Stimulated activated CD8-positive, alpha-beta memory T cell treated with anti-CD3 and anti-CD28 coated beads, Interleukin-15, amount 100 ng/mL, for 4 hours (primary cell): ENCODE measurements around the gene ARMC10.
"Not testable (repeated sequence)": the region's sequence is repeated elsewhere in the genome, so short reads cannot be mapped to it uniquely, and the experiment has no call there.

Experiments used
- DNase-seq, 2 donors: peaks; one replicate each; pipeline ENCODE4 v3.0.0-alpha.2; 2020; ENCODE audit warnings: low read depth in 2 of 2

ARMC10 gene

GRCh38 chr7:103074519-103075336 lies at the start of gene ARMC10, which contains the start of gene FBXL13:
Gene ARMC10 (plus strand): TSS chr7:103075140. CDS start chr7:103075273, 133 bp downstream.
Gene FBXL13 (minus strand): TSS chr7:103074796.
- peak; percentile 75 to 85 for DNase-seq

DNA sequence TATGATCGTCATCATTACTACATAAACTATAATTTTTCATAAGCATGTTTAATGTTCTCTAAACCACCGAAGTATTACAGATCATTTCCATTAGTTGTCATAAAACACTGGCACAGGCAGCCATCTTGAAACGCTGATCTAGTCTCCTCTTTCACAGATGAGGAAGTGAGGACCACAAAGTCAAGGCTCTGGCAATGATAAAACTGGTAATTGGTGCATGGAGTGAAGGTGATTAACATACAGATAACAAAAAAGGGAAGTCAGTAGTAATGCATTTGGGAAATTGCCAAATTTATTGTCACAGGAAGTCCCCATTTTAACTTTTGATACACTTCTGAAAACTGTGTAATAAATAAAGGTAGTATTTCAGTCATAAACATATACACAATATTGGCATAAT lies 49.6 kb upstream of the ARMC10 start:
- DNase-seq = no peak

DNA sequence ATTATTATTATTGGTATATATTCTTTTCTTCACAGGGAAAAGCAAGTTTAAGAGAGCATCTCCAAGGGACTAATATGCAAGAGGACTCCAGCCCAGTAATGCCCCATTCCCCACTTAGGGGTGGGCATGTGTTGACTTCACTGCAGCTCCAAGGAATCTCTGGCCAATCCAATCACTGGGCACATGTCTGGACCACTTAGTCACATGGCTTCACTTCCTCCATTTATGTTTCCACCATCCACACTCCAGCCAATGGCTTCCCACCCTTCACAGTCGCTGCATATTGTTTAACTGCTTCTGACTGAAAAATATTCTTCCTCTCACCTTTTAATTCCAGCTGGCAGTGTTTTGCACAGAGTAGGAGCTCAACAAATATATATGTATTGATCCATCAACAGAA lies 43.9 kb upstream of the ARMC10 start:
- DNase-seq = no peak

DNA sequence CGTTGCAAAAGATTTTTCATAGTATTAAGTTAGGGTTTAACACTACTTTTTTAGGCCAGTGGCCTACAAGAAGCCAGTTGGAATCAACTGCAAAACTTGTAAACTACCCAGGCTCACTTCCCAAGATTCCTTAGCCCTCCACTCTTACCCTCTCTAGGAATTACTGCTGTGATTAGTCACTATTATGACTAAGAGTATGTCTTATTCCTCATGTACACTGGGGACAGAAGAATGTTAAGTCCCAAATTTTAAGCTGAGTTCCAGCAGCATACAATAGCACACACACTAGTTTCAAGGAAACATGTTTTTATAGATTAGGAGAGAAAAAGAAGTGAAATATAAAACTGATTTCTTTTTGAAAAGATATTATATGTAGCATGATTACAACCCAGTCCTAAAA lies 43.2 kb upstream of the ARMC10 start:
- DNase-seq = no peak

DNA sequence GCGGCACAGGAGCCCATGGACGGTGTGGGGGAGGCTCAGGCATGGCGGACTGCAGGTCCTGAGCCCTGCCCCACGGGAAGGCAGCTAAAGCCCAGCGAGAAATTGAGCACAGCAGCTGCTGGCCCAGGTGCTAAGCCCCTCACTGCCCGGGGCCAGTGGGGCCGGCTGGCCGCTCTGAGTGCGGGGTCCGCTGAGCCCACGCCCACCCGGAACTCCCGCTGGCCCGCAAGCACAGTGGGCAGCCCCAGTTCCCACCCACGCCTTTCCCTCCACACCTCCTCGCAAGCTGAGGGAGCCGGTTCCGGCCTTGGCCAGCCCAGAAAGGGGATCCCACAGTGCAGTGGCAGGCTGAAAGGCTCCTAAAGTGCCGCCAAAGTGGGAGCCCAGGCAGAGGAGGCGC lies 40.6 kb upstream of the ARMC10 start:
- not testable (repeated sequence) for DNase-seq

DNA sequence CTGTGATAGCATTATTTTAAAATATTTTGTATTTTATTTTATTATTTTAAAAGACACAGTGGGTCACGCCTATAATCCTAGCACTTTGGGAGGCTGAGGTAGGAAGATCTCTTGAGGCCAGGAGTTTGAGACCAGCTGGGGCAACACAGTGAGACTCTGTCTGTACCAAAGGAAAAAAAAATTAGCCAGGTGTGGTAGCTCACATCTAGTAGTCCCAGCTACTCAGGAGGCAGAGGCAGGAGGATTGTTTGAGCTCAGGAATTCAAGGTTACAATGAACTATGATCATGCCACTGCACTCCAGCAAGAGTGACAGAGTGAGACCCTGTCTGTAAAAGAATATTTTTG lies 37.5 kb upstream of the ARMC10 start:
- DNase-seq = no peak

- not testable (repeated sequence) for DNase-seq
These were observed 36.9 kb upstream of the ARMC10 start for GRCh38 chr7:103037823-103038739.

GRCh38 chr7:103041815-103042214 lies 33.1 kb upstream of the ARMC10 start:
- DNase-seq = not testable (repeated sequence)

GRCh38 chr7:103048833-103049232 lies 26.1 kb upstream of the ARMC10 start:
- no peak for DNase-seq

DNA sequence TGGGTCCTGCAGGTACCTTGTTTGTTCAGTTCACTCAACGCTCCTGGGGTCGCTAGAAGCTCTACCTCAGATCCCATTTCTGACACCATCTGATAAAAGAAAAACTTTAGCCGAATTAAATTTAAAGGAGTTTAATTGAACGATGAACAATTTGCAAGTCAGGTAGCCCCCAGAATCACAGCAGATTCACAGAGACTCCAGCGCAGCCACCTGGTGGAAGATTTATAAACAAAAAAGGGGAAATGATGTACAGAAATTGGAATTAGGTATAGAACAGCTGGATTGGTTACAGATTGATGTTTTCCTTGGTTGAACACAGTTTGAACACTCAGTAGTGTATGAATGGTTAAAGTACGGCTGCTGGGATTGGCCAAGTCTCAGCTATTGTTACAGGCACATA lies 23.4 kb upstream of the ARMC10 start:
- DNase-seq = no peak

GRCh38 chr7:103056006-103056405 lies 18.9 kb upstream of the ARMC10 start:
- DNase-seq = not testable (repeated sequence)

GRCh38 chr7:103058122-103058521 lies 16.8 kb upstream of the ARMC10 start:
- DNase-seq = no peak

GRCh38 chr7:103059471-103059870 lies 15.5 kb upstream of the ARMC10 start:
- no peak for DNase-seq

DNA sequence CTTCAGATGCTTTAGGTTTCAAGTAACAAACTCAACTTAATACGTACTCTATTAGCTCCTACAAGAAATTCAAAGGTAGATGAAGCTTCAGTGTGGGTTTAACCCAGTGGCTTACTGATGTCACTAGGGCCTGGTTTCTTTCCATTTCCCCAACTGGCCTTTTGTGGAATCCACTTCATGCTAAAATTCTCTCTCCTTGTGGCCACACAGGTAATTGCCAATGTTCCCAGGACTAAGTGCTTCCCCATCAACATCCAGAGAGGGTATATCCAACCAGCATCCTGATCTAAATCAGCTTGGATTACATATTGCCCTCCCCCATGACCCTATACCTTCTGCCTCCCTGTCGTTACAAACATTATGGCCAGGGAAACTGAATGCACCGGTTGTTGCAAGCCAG lies 11.0 kb upstream of the ARMC10 start:
- DNase-seq = no peak

- DNase-seq = no peak
These were observed 9.3 kb upstream of the ARMC10 start for GRCh38 chr7:103065667-103066066.

DNA sequence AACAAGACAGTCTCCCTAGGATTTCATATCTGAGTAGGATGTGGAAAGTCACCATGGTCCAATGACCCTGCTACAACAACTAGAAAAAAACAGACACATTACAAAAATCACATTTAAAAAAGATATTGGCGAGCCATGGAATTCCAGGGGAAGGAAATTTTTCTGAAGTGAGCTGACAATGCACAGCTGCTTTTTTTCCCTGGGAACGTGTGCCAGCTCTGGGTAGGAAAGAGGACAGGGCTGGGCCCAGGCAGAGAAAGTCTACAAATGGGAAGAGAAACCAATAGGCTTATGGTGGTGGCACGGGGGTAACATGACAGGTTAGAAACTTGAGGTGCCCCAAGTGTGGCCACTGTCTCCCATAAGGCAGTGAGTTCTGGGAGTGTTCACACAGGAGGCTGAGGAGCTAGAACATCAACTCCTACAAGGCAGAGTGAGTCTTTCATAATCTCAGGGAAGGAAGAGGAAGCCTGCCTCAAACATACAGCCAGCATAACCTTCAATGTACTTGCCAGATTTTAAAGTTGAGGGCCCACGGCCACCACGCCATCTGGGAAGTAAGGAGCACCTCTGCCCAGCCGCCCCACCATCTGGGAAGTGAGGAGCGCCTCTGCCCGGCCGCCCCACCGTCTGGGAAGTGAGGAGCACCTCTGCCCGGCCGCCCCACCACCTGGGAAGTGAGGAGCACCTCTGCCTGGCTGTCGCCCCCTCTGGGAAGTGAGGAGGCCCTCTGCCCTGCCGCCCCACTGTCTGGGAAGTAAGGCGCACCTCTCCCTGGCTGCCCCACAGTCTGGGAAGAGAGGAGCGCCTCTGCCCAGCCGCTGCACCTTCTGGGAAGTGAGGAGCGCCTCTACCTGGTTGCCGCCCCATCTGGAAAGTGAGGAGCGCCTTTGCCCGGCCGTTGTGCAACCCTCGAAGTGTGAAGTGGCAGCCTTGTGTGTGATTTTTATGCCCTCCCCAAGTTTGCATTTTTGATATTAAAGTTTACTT lies 6.2 kb upstream of the ARMC10 start:
- DNase-seq = no peak

DNA sequence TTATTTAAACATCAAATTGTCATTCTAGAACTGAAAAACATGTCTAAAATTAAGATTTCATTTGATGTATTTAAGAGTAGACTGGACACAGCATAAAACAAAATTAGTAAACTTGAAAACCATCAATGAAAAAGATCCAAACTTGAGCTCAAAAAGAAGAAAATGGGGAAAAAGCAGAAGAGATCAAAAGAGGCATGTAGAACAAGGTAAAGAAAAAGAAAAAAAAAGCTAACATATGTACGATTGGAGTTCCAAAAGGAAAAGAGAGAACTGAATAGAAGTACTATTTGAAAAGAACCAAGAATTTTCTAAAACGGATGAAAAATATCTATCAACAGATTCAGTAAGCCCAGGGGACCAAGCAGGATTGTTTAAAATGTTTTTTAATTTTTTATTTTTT lies 3.9 kb upstream of the ARMC10 start:
- DNase-seq = no peak

DNA sequence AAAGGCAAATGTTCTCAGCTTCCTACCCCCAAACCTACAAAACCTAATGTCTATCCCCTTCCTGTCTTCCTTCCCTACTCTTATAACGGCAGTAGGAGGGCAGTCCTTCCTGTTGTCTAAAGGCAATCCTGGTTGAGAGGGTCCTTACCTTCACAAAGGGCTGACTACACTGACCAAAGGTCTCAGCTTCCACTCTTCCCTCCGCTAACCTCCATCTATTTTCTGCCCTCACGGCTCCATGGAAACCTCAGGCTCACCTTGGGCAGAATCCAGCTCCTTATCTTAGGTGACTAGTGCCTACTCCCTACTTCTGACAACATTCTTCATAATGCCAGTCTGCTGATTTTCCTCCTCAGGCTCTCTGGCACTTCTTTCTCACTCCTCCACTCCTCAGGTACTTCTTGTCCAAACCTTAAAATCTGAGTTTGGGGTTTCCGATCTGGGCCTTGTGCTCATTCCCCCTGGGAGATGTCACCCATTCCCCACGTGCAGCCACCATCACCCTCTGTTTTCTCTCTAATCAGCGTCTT lies 886 bp upstream of the ARMC10 start:
- DNase-seq = no peak

DNA sequence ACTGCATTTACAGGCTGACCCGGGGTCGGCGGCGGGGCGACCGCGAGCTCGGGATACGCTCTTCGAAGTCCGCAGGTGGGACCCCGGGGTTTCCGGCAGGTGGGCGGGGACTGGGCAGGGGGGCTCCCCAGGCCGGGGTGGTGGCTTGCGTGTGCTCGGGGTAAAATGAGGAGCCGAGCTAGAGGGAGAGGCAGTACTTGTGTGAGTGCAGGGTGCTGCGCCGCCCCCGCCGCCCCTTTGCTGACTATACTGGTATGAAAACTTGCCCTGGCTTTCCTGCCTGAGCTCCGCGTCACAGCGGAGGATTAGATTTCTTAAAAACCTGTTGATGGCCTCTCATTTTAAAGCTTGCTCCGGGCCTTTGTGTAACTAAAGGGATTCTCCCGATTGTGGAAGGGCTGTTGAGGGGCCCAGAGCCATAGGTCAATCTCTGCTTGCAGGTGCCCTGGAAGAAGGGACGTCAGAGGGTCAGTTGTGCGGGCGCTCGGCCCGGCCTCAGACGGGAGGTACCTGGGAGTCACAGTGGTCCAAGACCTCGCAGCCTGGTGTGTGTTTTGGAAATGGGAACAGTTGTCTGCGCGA lies 488 bp downstream of the ARMC10 start:
- peak; percentile 75 to 76 for DNase-seq

DNA sequence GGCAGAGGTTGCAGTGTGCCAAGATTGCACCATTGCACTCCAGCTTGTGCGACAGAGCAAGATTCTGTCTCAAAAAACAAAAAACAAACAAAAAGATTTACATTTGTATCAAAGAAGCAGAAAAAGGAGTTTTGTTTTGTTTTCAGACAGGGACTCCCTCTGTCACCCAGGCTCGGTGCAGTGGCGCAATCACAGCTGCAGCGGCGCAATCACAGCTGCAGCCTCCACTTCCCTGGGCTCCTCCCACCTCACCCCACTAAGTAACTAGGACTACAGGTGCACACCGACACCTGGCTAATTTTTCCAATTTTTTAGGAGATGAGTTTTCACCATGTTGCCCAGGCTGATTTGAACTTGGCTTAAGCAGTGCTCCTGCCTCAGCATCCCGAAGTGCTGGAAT lies 1.8 kb downstream of the ARMC10 start:
- DNase-seq = no peak

DNA sequence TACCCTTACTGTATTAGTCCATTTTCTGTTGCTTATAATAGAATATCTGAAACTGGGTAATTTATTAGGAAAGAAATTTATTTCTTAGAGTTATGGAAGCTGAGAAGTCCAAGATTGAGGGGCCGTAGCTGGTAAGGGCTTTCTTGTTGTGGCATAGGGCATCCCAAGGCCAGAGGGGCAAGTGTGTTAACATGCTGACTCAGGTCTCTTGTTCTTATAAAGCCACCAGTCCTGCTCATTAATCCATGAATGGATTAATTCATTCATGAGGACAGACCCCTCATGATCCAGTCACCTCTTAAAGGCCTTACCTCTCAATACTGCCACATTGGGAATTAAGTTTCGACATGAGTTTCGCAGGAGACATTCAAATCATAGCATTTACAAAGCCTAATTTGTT lies 2.4 kb downstream of the ARMC10 start:
- no peak for DNase-seq
